Cardiac septum (tissue), 1 donor: ENCODE data around the gene ASCC3. TPM values are rescaled to one million over a fixed set of nuclear protein-coding genes. Genes with fewer than 3 reads are reported as not detected.
"Not testable (repeated sequence)": the region's sequence is repeated elsewhere in the genome, so short reads cannot be mapped to it uniquely, and the experiment has no call there.

ENCODE experiments used
- DNase-seq: peaks from one replicate; pipeline ENCODE4 v3.0.0-alpha.2; 2020; ENCODE audit warnings: low spot score
- intact Hi-C: fragments of 100-400 bp; cut with DNase I; formaldehyde crosslinking; loops from one replicate; pipeline ENCODE4 v1.14.0; 2022
- total RNA-seq: library from RNA; stranded (reverse); fragmentation: NEBNext Ultra II Directional; extraction: Animal tissue kit (Norgen Biotek cat#: 25700); gene quantifications from one replicate; pipeline ENCODE4 v1.2.1, GENCODE V29; 2021
- donor health status: DM: no; HTN: no; CAD: no.

ASCC3 gene
- total RNA-seq, 1 donor from 2014 or later, result 24.4 TPM

GRCh38 chr6:100818066-100818465 lies 63.1 kb downstream of the ASCC3 start:
- intact Hi-C loops, result no loop called here
- DNase-seq, result no peak

- intact Hi-C loops, result no loop called here
- DNase-seq, result no peak
These were observed 71.1 kb downstream of the ASCC3 start for GRCh38 chr6:100810015-100810414.

GRCh38 chr6:100809346-100809745 lies 71.8 kb downstream of the ASCC3 start:
- intact Hi-C loops, result no loop called here
- no peak for DNase-seq

GRCh38 chr6:100808638-100809275 lies 72.4 kb downstream of the ASCC3 start:
- intact Hi-C loops, result no loop called here
- no peak for DNase-seq

- intact Hi-C loops, result no loop called here
- DNase-seq, result no peak
These were observed 74.8 kb downstream of the ASCC3 start for GRCh38 chr6:100806296-100806695.

GRCh38 chr6:100803264-100804045 lies 77.7 kb downstream of the ASCC3 start:
- DNase-seq, result no peak

GRCh38 chr6:100801036-100801435 lies 80.1 kb downstream of the ASCC3 start:
- no peak for DNase-seq
- intact Hi-C loops, result no loop called here

More at GRCh38 chr6:100803264-100804045, 77.7 kb downstream of the ASCC3 start:
- intact Hi-C loops, result no loop called here

GRCh38 chr6:100796049-100796823 lies 84.9 kb downstream of the ASCC3 start:
- no peak for DNase-seq
- intact Hi-C loops, result no loop called here

GRCh38 chr6:100790084-100790483 lies 91.0 kb downstream of the ASCC3 start:
- intact Hi-C loops, result no loop called here
- no peak for DNase-seq

- DNase-seq, result no peak
- intact Hi-C loops, result no loop called here
These were observed 95.1 kb downstream of the ASCC3 start for GRCh38 chr6:100785982-100786381.

GRCh38 chr6:100780648-100781047 lies 100.5 kb downstream of the ASCC3 start:
- no peak for DNase-seq
- intact Hi-C loops, result no loop called here

- intact Hi-C loops, result no loop called here
- DNase-seq, result no peak
These were observed 105.5 kb downstream of the ASCC3 start for GRCh38 chr6:100775667-100776066.

- intact Hi-C loops, result no loop called here
- DNase-seq, result no peak
These were observed 106.4 kb downstream of the ASCC3 start for GRCh38 chr6:100774681-100775080.

GRCh38 chr6:100768816-100769351 lies 112.2 kb downstream of the ASCC3 start:
- no peak for DNase-seq
- intact Hi-C loops, result no loop called here

- intact Hi-C loops, result no loop called here
- DNase-seq, result no peak
These were observed 117.4 kb downstream of the ASCC3 start for GRCh38 chr6:100763617-100764241.

- intact Hi-C loops, result no loop called here
- DNase-seq, result no peak
These were observed 119.3 kb downstream of the ASCC3 start for GRCh38 chr6:100761841-100762240.

- intact Hi-C loops, DNase-seq: not testable (repeated sequence)
These were observed 122.7 kb downstream of the ASCC3 start for GRCh38 chr6:100758386-100758785.

- no peak for DNase-seq
- intact Hi-C loops, result no loop called here
These were observed 127.7 kb downstream of the ASCC3 start for GRCh38 chr6:100753421-100753820.

GRCh38 chr6:100751590-100751989 lies 129.5 kb downstream of the ASCC3 start:
- intact Hi-C loops, result no loop called here
- DNase-seq, result no peak
